Cardiac muscle cell (in vitro differentiated cells and primary cell): ENCODE measurements around the gene SYNDIG1L. TPM values are rescaled to one million over a fixed set of nuclear protein-coding genes. Genes with fewer than 3 reads are reported as not detected.

ENCODE experiments used
- DNase-seq, 2 donors: peaks; one replicate each; pipeline versions ENCODE4 v3.0.0 to v3.0.0-alpha.2; 2010 to 2017; ENCODE audit warnings: low read depth in 1 of 2, low spot score in 1 of 2
- H3K27ac ChIP-seq: fragments of 200-600 bp; sonication (generic); 2 replicates; pipeline ENCODE4 v1.5.1; 2016
- H3K27me3 ChIP-seq: fragments of 200-600 bp; sonication (generic); 2 replicates; pipeline ENCODE4 v1.6.0; 2016; ENCODE audit warnings: control low read depth
- H3K36me3 ChIP-seq: fragments of 200-600 bp; sonication (generic); 2 replicates; pipeline ENCODE4 v1.5.1; 2016; ENCODE audit warnings: control low read depth
- H3K4me1 ChIP-seq: fragments of 200-600 bp; sonication (generic); 2 replicates; pipeline ENCODE4 v1.8.1; 2017; ENCODE audit warnings: low read depth, mild to moderate bottlenecking, mixed run types
- H3K4me3 ChIP-seq: fragments of 200-600 bp; sonication (generic); 2 replicates; pipeline ENCODE4 v1.5.1; 2016; ENCODE audit warnings: mild to moderate bottlenecking
- H3K9me3 ChIP-seq: fragments of 200-600 bp; sonication (generic); 2 replicates; pipeline ENCODE4 v1.5.1; 2017; ENCODE audit warnings: low read depth, mild to moderate bottlenecking, control low read depth
- CTCF ChIP-seq: IDR thresholded peaks from 2 replicates; pipeline ENCODE4 v1.5.1; 2012; ENCODE audit warnings: low read depth, mild to moderate bottlenecking, low read length
- polyA plus RNA-seq: library from polyadenylated mRNA; unstranded; fragments of >200 nt; fragmentation: Nextera tagmentation; extraction: Ambion mirVana; gene quantifications from 2 replicates; pipeline ENCODE4 v1.2.1, GENCODE V29; 2016
- total RNA-seq: library from RNA; depleted of rRNA; stranded (reverse); fragments of >200 nt; gene quantifications from 2 replicates; pipeline ENCODE4 v1.2.3, GENCODE V29; 2016

The SYNDIG1L gene
- total and polyA plus RNA-seq, 2 experiments from 2014 or later = 0.39 TPM; not detected in 1

GRCh38 chr14:74357585-74357984 is 68.4 kb downstream of the SYNDIG1L start:
- Histone ChIP-seq H3K27ac (no peak overlapping the region), H3K9me3 (no peaks in the 10 kb centered on the region), H3K4me3 (no peak overlapping the region), H3K4me1 (no peaks in the 10 kb centered on the region), H3K27me3 (no peaks in the 10 kb centered on the region), H3K36me3 (no peaks in the 10 kb centered on the region)
- TF ChIP-seq CTCF = no peak
- no peak for DNase-seq

GRCh38 chr14:74356892-74357575 is 69.0 kb downstream of the SYNDIG1L start:
- H3K9me3 ChIP-seq = no peaks in the 10 kb centered on the region
- no peaks in the 10 kb centered on the region for H3K4me1 ChIP-seq
- DNase-seq = no peak
- H3K27me3 ChIP-seq = no peaks in the 10 kb centered on the region
- no peak for TF ChIP-seq CTCF
- H3K4me3 ChIP-seq = no peak overlapping the region
- H3K27ac ChIP-seq = no peak overlapping the region
- H3K36me3 ChIP-seq = no peaks in the 10 kb centered on the region

Other genes with a start within 250 kb of the SYNDIG1L start
- gene VSX2, start 186.8 kb downstream of the SYNDIG1L start, total RNA-seq = not detected in 2 replicates
- not detected in 2 replicates for gene VSX2, start 186.8 kb downstream of the SYNDIG1L start, polyA plus RNA-seq
- gene ABCD4, start 123.3 kb downstream of the SYNDIG1L start, total RNA-seq = 62.6 and 98.7 TPM in 2 replicates
- gene ABCD4, start 123.3 kb downstream of the SYNDIG1L start, polyA plus RNA-seq = 121 and 125 TPM in 2 replicates
- 0.39 and 2.7 TPM in 2 replicates for gene VRTN, start 77.7 kb downstream of the SYNDIG1L start, total RNA-seq
- 1.3 and 3.0 TPM in 2 replicates for gene VRTN, start 77.7 kb downstream of the SYNDIG1L start, polyA plus RNA-seq
- gene NPC2, start 67.1 kb upstream of the SYNDIG1L start, total RNA-seq = 310 and 437 TPM in 2 replicates
- gene NPC2, start 67.1 kb upstream of the SYNDIG1L start, polyA plus RNA-seq = 243 and 256 TPM in 2 replicates
- 26.5 and 39.8 TPM in 2 replicates for gene ISCA2, start 67.6 kb upstream of the SYNDIG1L start, total RNA-seq
- gene ISCA2, start 67.6 kb upstream of the SYNDIG1L start, polyA plus RNA-seq = 141 and 153 TPM in 2 replicates
- 4.4 and 5.4 TPM in 2 replicates for gene LTBP2, start 186.0 kb upstream of the SYNDIG1L start, total RNA-seq
- gene LTBP2, start 186.0 kb upstream of the SYNDIG1L start, polyA plus RNA-seq = 1.5 and 2.0 TPM in 2 replicates